Hepatocyte (in vitro differentiated cells): ENCODE results near the gene ZNF212.

Source experiments
- CTCF ChIP-seq: fragments of 200-600 bp; sonication (generic); IDR thresholded peaks from 2 replicates; pipeline ENCODE4 v1.5.1; 2016; ENCODE audit warnings: antibody characterized with exemption, mild to moderate bottlenecking; ENCODE audit not compliant: poor library complexity
- EZH2 ChIP-seq: fragments of 200-600 bp; sonication (generic); IDR thresholded peaks from 2 replicates; pipeline ENCODE4 v1.6.1; 2016; ENCODE audit warnings: antibody characterized with exemption, mild to moderate bottlenecking, borderline replicate concordance
- EZH2phosphoT487 ChIP-seq: fragments of 200-600 bp; sonication (generic); IDR thresholded peaks from one replicate; pipeline ENCODE4 v1.6.1; 2018; ENCODE audit warnings: antibody characterized with exemption, mild to moderate bottlenecking, low read depth, moderate library complexity; ENCODE audit not compliant: unreplicated experiment, severe bottlenecking

GRCh38 chr7:149196151-149196704 lies 43.2 kb upstream of the ZNF212 start:
- TF ChIP-seq EZH2, result no peak
- no peak for TF ChIP-seq CTCF
- no peak for TF ChIP-seq EZH2phosphoT487
